Measurements from ENCODE around the gene ISL2. TPM values are rescaled to one million over a fixed set of nuclear protein-coding genes. Genes with fewer than 3 reads are reported as not detected.

The ISL2 gene
- total and polyA plus RNA-seq, 4 donors = 0.22 to 0.86 (median 0.38) TPM; not detected in 1

GRCh38 chr15:76338486-76339304, 2.1 kb downstream of the ISL2 start:
- peaks cover 0 to 48% (median 13%) of the 10 kb centered on the region in 5 donors for H3K4me1 ChIP-seq (ENCODE audit: control insufficient read depth in 5 of 5, insufficient read depth in 5 of 5, low read length in 5 of 5)
- DNase-seq (peak in 2 of 3 donors; percentile 17 to 35), ATAC-seq (ENCODE audit: insufficient read depth, low FRiP score) (no peak)
- 11 to 23% methylated on average over 26 of the region's 26 CpGs for WGBS, 2 donors
- H3K9ac ChIP-seq (ENCODE audit: insufficient read depth in 1 of 2, low read length in 2 of 2) = no peak overlapping the region
- H3K9me3 ChIP-seq (ENCODE audit: control insufficient read depth in 4 of 4, insufficient read depth in 3 of 4, low read length in 3 of 4) = peaks cover 0 to 25% (median 0%) of the 10 kb centered on the region in 4 donors
- no peak overlapping the region for H3K27ac ChIP-seq (ENCODE audit: low read depth in 1 of 2, low read length in 1 of 2)
- no peaks in the 10 kb centered on the region for H3K36me3 ChIP-seq (ENCODE audit: control insufficient read depth in 4 of 4, insufficient read depth in 4 of 4, low read length in 4 of 4)
- TF ChIP-seq CTCF (IDR thresholded peaks at IDR 0.05; ENCODE audit: control extremely low read depth, extremely low read depth) = no peak
- peaks cover 11 to 90% (median 80%) of the 10 kb centered on the region in 3 donors for H3K27me3 ChIP-seq (ENCODE audit: control insufficient read depth in 3 of 3, insufficient read depth in 3 of 3, low read length in 2 of 3)
- no peak overlapping the region for H3K4me3 ChIP-seq

GRCh38 chr15:76339305-76340197, 3.0 kb downstream of the ISL2 start:
- Histone ChIP-seq H3K4me3 (no peak overlapping the region), H3K9me3 (ENCODE audit: control insufficient read depth in 4 of 4, insufficient read depth in 3 of 4, low read length in 3 of 4) (peaks cover 0 to 25% (median 0%) of the 10 kb centered on the region in 4 donors), H3K9ac (ENCODE audit: insufficient read depth in 1 of 2, low read length in 2 of 2) (no peak overlapping the region), H3K4me1 (ENCODE audit: control insufficient read depth in 5 of 5, insufficient read depth in 5 of 5, low read length in 5 of 5) (peaks cover 0 to 48% (median 13%) of the 10 kb centered on the region in 5 donors), H3K27me3 (ENCODE audit: control insufficient read depth in 3 of 3, insufficient read depth in 3 of 3, low read length in 2 of 3) (peaks cover 11 to 90% (median 80%) of the 10 kb centered on the region in 3 donors), H3K27ac (ENCODE audit: low read depth in 1 of 2, low read length in 1 of 2) (no peak overlapping the region), H3K36me3 (ENCODE audit: control insufficient read depth in 4 of 4, insufficient read depth in 4 of 4, low read length in 4 of 4) (no peaks in the 10 kb centered on the region)
- DNase-seq (peak; percentile 49 to 65 (median 63)), ATAC-seq (ENCODE audit: insufficient read depth, low FRiP score) (no peak)
- WGBS, 2 donors = 7 to 11% methylated on average over 48 of the region's 48 CpGs
- no peak for TF ChIP-seq CTCF (IDR thresholded peaks at IDR 0.05; ENCODE audit: control extremely low read depth, extremely low read depth)

GRCh38 chr15:76340198-76340802, 3.7 kb downstream of the ISL2 start:
- H3K4me3 ChIP-seq = no peak overlapping the region
- TF ChIP-seq CTCF (IDR thresholded peaks at IDR 0.05; ENCODE audit: control extremely low read depth, extremely low read depth) = no peak
- WGBS, 2 donors = 3 to 4% methylated on average over 53 of the region's 53 CpGs
- H3K27me3 ChIP-seq (ENCODE audit: control insufficient read depth in 3 of 3, insufficient read depth in 3 of 3, low read length in 2 of 3) = peaks cover 11 to 90% (median 81%) of the 10 kb centered on the region in 3 donors
- ATAC-seq (ENCODE audit: insufficient read depth, low FRiP score) (no peak), DNase-seq (peak; percentile 63 to 73 (median 69))
- H3K4me1 ChIP-seq (ENCODE audit: control insufficient read depth in 5 of 5, insufficient read depth in 5 of 5, low read length in 5 of 5) = peaks cover 0 to 45% (median 13%) of the 10 kb centered on the region in 5 donors
- peaks cover 0 to 22% (median 0%) of the 10 kb centered on the region in 4 donors for H3K9me3 ChIP-seq (ENCODE audit: control insufficient read depth in 4 of 4, insufficient read depth in 3 of 4, low read length in 3 of 4)
- H3K36me3 ChIP-seq (ENCODE audit: control insufficient read depth in 4 of 4, insufficient read depth in 4 of 4, low read length in 4 of 4) = no peaks in the 10 kb centered on the region
- H3K9ac ChIP-seq (ENCODE audit: insufficient read depth in 1 of 2, low read length in 2 of 2) = no peak overlapping the region
- no peak overlapping the region for H3K27ac ChIP-seq (ENCODE audit: low read depth in 1 of 2, low read length in 1 of 2)

Measured in lung (tissue), 12 donors.